Fibroblast of the aortic adventitia (primary cell): ENCODE results near the gene A2ML1. TPM values are rescaled to one million over a fixed set of nuclear protein-coding genes. Genes with fewer than 3 reads are reported as not detected.

Experiments
- DNase-seq: peaks from one replicate; pipeline ENCODE4 v3.0.0-alpha.2; 2010; ENCODE audit warnings: low read depth
- H3K4me3 ChIP-seq: 2 replicates; pipeline ENCODE4 v1.5.1; 2011; ENCODE audit warnings: low read depth, mild to moderate bottlenecking, control low read depth, low read length, moderate library complexity
- CTCF ChIP-seq: IDR thresholded peaks from 2 replicates; pipeline ENCODE4 v1.5.1; 2011; ENCODE audit warnings: mild to moderate bottlenecking, low read length, control low read depth, inconsistent platforms; ENCODE audit not compliant: insufficient read depth
- total RNA-seq: library from RNA; depleted of rRNA; stranded (reverse); fragments of >200 nt; gene quantifications from 2 replicates; pipeline ENCODE4 v1.2.3, GENCODE V29; 2012; ENCODE audit warnings: low replicate concordance

A2ML1 gene
- total RNA-seq, 1 donor = under 0.01 TPM

- TF ChIP-seq CTCF = peak; percentile 63
- no peak overlapping the region for H3K4me3 ChIP-seq
- peak; percentile 39 for DNase-seq
These were observed 1.3 kb downstream of the A2ML1 start for GRCh38 chr12:8823565-8824300.

- no peak for TF ChIP-seq CTCF
- H3K4me3 ChIP-seq = no peak overlapping the region
These were observed 5.3 kb downstream of the A2ML1 start for GRCh38 chr12:8827551-8828256.

GRCh38 chr12:8828257-8829124 is 6.1 kb downstream of the A2ML1 start:
- H3K4me3 ChIP-seq = no peak overlapping the region
- DNase-seq = no peak
- TF ChIP-seq CTCF = no peak

More at GRCh38 chr12:8827551-8828256, 5.3 kb downstream of the A2ML1 start:
- DNase-seq = no peak

GRCh38 chr12:8829125-8829518 is 6.7 kb downstream of the A2ML1 start:
- TF ChIP-seq CTCF = no peak
- no peak for DNase-seq
- no peak overlapping the region for H3K4me3 ChIP-seq

GRCh38 chr12:8829621-8830020 is 7.2 kb downstream of the A2ML1 start:
- no peak for DNase-seq
- TF ChIP-seq CTCF = no peak
- no peak overlapping the region for H3K4me3 ChIP-seq

GRCh38 chr12:8831116-8831515 is 8.7 kb downstream of the A2ML1 start:
- TF ChIP-seq CTCF = no peak
- no peak overlapping the region for H3K4me3 ChIP-seq
- no peak for DNase-seq
